GM12874 (cell line): ENCODE measurements around the gene LAMA3.

Source experiments
- TF ChIP-seq, protein P1 (sequence below): IDR thresholded peaks from 2 replicates; pipeline ENCODE4 v1.5.1; 2011; ENCODE audit warnings: low read depth, mild to moderate bottlenecking, control low read depth, low read length, moderate library complexity; ENCODE audit not compliant: insufficient read depth

The LAMA3 gene

GRCh38 chr18:23859466-23860336, 170.4 kb downstream of the LAMA3 start:
- TF ChIP-seq, protein P1, sequence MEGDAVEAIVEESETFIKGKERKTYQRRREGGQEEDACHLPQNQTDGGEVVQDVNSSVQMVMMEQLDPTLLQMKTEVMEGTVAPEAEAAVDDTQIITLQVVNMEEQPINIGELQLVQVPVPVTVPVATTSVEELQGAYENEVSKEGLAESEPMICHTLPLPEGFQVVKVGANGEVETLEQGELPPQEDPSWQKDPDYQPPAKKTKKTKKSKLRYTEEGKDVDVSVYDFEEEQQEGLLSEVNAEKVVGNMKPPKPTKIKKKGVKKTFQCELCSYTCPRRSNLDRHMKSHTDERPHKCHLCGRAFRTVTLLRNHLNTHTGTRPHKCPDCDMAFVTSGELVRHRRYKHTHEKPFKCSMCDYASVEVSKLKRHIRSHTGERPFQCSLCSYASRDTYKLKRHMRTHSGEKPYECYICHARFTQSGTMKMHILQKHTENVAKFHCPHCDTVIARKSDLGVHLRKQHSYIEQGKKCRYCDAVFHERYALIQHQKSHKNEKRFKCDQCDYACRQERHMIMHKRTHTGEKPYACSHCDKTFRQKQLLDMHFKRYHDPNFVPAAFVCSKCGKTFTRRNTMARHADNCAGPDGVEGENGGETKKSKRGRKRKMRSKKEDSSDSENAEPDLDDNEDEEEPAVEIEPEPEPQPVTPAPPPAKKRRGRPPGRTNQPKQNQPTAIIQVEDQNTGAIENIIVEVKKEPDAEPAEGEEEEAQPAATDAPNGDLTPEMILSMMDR: no peak

- TF ChIP-seq, protein P1: no peak
Observed at GRCh38 chr18:23861326-23861725, 172.1 kb downstream of the LAMA3 start.

GRCh38 chr18:23861805-23862470, 172.7 kb downstream of the LAMA3 start:
- TF ChIP-seq, protein P1: no peak

GRCh38 chr18:23864624-23865023, 175.4 kb downstream of the LAMA3 start:
- TF ChIP-seq, protein P1: no peak

GRCh38 chr18:23867006-23867405, 177.8 kb downstream of the LAMA3 start:
- TF ChIP-seq, protein P1: no peak

DNA sequence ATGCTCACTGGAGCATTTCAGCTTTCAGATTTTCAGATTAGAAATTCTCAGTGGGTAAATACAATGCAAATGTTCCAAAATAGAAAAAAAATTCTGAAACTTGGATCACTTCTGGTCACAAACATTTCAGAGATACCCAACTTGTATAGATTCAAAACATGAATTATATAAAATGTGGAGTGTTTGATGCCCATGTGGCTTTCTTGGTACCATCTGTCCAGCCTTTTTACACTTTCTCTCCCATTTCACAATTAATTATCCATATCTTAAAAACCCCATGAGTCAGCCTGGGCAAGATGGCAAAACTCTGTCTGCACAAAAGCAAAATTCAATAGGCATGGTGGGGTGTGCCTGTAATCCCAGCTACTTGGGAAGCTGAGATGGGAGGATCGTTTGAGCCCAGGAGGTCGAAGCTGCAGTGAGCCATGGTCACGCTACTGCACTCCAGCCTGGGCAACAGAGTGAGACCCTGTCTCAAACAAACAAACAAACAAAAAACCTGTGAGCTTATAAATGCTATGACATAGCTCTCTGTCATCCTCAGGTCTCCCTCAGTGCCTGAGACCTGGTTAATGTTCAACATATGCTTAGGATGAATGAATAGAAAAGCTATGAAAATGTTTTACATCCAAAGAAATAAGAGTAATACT, 179.0 kb downstream of the LAMA3 start:
- TF ChIP-seq, protein P1: no peak
